Stimulated activated CD8-positive, alpha-beta memory T cell treated with anti-CD3 and anti-CD28 coated beads, Interleukin-4, amount 100 ng/mL, for 24 hours (primary cell): ENCODE data around the gene GSTM1.
A peak's percentile ranks its signal among the peaks of the same experiment; 100 is the strongest.
"Not testable (repeated sequence)": the region's sequence is repeated elsewhere in the genome, so short reads cannot be mapped to it uniquely, and the experiment has no call there.

Source experiments
- DNase-seq: peaks from one replicate; pipeline ENCODE4 v3.0.0-alpha.2; 2020; ENCODE audit warnings: low read depth

GSTM1 gene

GRCh38 chr1:109659997-109660690 lies 27.5 kb upstream of the GSTM1 start:
- no peak for DNase-seq

- not testable (repeated sequence) for DNase-seq
These were observed 27.0 kb upstream of the GSTM1 start for GRCh38 chr1:109660691-109661026.

GRCh38 chr1:109661391-109661790 lies 26.2 kb upstream of the GSTM1 start:
- DNase-seq, result no peak

DNA sequence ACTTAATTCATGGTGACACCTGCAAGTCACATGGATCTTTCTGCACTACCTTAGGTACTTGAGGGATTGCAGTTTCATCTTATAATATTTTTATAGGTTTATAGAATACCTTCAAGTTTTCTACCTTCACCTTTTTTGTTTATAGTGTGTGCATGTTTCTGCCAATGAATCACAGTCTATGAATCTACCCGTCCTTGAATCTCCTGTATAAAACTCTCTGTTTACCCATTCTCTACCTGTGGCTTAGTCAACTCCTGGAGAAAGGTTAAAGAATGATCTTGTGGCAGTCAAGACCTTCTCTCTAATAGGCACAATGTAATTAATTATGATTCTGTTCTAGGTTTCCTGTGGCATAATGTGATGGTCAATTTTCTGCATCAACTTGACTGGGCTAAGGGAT lies 22.9 kb upstream of the GSTM1 start:
- no peak for DNase-seq

- peak; percentile 78 for DNase-seq
These were observed 20.0 kb upstream of the GSTM1 start, which contains the start of gene GSTM2 for GRCh38 chr1:109667452-109668122. TSS of gene GSTM2 (plus strand) at chr1:109668057. CDS start at chr1:109668116, 59 bp downstream.

DNA sequence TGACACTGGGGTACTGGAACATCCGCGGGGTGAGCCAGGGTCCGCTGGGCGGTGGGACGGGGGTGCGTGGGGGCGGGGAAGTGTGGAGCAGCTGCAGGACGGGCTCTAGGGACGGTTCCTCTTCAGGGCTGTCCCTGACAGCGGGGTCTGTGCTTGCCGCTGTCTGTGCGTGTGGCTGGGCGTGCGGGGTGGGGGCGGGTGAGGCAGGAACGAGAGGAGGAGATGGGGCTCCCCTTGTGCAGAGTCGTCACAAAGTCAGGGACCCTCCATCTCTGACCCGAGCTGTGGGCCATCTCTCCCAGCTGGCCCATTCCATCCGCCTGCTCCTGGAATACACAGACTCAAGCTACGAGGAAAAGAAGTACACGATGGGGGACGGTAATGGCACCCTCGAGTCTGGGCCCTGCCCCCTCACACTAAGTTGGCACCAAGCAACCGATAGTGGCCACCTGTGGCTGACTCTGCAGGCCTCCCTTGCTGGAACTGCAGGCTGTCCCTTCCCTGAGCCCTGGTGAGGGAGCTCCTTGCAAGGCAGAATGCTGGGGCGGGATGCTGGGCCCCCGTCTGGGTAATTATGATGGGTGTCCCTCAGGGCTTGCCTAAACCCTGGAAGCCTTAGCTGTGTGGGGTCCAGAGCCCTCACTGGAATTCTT lies 19.4 kb upstream of the GSTM1 start:
- no peak for DNase-seq

- DNase-seq, result no peak
These were observed 18.2 kb upstream of the GSTM1 start for GRCh38 chr1:109669246-109669948.

DNA sequence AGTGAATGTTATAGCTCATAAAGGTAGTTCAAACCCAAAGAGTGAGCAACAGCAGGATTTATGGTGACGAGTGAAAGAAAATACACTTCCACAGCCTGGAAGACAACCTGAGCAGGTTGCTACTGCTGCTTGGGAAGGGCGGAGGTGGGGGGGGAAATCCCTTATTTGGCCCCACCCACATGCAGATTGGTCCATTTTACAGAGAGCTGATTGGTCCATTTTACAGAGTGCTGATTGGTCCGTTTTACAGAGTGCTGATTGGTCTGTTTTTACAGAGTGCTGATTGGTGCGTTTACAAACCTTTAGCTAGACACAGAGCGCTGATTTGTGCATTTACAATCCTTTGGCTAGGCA lies 17.7 kb upstream of the GSTM1 start:
- DNase-seq, result not testable (repeated sequence)

DNA sequence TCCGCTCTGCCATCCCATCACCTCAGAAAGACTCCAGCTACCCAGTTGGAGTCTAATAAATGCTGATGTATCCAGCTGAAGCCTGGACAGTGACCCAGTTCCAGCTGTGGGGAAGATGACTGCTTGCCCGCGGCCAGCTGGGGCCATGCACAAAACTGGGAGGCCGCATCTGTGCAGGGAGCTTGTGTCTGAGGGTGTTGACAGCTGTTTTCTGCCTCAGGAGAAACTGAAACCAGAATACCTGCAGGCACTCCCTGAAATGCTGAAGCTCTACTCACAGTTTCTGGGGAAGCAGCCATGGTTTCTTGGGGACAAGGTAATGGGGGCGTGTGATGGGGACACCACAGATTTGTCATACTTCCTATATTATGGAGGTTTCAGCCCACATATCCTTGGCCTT lies 16.6 kb upstream of the GSTM1 start:
- no peak for DNase-seq

DNA sequence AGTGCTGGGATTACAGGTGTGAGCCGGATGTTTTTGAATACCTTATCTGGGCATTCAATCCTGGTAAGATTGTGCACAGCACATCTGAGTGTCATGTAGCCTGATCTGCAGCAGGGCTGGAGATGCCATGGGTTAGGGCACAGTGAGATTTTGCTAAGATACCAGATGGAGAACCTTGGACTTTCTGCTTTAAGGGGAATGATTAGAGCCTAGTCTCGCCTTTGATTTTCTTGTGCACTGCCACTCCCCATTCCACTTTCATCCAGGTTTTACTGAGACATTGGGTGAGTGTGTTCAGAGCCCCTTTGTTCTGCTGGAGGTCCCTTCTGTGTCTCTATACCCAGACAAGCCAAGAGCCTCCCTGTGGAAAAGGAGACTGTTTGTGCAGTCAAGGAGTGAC lies 13.8 kb upstream of the GSTM1 start:
- DNase-seq, result not testable (repeated sequence)

- DNase-seq, result not testable (repeated sequence)
These were observed 10.8 kb upstream of the GSTM1 start for GRCh38 chr1:109676683-109677381.

DNA sequence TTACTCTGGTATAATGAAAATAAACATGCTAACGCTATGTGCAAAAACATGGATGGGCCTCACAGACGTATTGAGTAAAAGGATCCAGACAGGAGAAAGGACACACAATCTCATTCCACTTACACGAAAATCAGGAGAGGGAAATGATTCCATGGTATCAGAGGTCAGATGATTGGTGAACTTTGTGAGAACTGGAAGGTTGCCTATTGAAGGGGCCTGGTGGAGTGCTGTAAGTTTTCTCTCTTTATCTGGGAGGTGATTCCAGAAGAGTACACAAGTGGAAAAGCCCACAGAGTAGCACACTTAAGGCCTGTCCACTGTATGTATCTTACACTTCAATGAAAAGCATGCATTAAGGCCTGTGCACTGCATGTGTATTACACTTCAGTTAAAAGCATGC lies 10.2 kb upstream of the GSTM1 start:
- DNase-seq, result no peak

DNA sequence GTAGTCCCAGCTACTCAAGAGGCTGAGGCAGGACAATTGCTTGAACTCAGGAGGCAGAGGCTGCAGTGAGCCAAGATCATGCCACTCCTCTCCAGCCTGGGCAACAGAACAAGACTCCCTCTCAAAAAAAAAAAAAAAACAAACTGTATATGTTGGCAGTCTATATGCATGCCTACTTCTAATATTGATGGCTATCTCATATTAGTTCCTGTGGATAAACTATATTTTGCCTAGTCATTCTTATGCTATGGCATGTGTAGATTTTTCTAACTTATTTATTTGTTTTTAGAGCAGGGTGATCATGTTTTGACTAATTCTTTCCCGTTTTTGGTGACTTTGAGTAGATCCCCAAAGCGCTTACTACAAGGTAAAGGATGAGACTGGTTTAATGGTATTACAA lies 9.0 kb upstream of the GSTM1 start:
- DNase-seq, result not testable (repeated sequence)

- DNase-seq, result not testable (repeated sequence)
These were observed 2.8 kb upstream of the GSTM1 start for GRCh38 chr1:109684777-109685176.

GRCh38 chr1:109685399-109685798 lies 2.2 kb upstream of the GSTM1 start:
- DNase-seq, result not testable (repeated sequence)

DNA sequence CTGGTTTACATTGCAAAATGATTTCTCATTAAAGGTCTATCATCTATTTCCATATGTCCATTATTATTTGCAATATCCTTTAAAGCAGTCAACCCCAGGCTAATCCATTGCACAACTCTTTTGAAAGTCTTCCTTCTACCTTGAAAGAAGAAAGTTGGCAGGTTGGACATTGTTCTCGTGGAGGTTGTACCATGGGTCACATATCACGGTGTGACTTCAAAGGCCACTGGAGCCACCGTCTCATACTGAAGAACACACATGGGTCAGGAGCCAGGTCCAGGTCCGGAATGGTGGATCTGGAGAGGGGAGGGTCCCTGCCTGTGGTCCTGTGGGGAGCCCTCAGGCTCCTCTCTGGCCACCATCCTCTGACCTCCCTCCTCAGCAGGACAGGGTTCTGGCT lies 1.7 kb upstream of the GSTM1 start:
- DNase-seq, result not testable (repeated sequence)

DNA sequence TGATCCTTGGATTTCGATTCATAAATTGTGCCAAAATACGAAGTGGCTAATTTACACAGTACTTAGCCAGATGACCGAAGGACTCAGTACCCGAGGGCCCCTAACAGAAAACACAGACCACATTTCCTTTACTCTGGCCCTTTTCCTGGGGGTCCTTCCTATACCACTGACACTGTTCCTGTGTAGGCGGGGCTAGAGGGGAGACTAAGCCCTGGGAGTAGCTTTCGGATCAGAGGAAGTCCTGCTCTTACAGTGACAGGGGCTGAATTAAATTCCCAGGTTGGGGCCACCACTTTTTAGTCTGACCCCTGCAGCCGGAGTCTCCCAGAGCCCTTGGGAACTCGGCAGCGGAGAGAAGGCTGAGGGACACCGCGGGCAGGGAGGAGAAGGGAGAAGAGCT lies 508 bp upstream of the GSTM1 start:
- not testable (repeated sequence) for DNase-seq

GRCh38 chr1:109689844-109690405 lies 2.3 kb downstream of the GSTM1 start:
- no peak for DNase-seq

GRCh38 chr1:109691759-109692158 lies 4.1 kb downstream of the GSTM1 start:
- DNase-seq, result no peak

GRCh38 chr1:109694400-109694799 lies 6.8 kb downstream of the GSTM1 start:
- DNase-seq, result not testable (repeated sequence)

DNA sequence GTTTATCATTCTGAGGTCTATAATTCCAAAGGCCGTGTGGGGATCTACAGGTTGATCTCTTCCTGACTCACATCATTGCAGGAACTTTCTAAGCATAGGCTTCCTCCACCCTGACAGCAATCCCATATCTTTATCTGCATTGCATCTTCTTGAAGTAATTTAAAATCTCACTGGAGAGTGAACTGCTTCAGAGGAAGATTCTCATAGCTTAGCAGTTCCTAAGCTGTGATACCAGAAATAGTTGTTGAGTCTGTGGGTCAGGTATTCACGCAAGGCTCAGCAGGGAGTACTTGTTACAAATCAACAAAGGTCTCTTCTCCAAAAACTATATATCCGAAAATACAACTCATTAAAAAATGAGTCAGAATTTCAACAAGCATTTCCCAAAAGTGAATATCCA lies 7.5 kb downstream of the GSTM1 start:
- DNase-seq, result not testable (repeated sequence)

- no peak for DNase-seq
These were observed 9.4 kb downstream of the GSTM1 start for GRCh38 chr1:109697066-109697465.
